T-helper 17 cell (primary cell): ENCODE data around the gene SLC22A31. TPM values are rescaled to one million over a fixed set of nuclear protein-coding genes. Genes with fewer than 3 reads are reported as not detected.
"Not testable (repeated sequence)": the region's sequence is repeated elsewhere in the genome, so short reads cannot be mapped to it uniquely, and the experiment has no call there.

Experiments used
- ATAC-seq: fragments of 150-1000 bp; cut with Tn5 transposase; 2 replicates; pipeline ENCODE4 v1.10.0; 2021; ENCODE audit warnings: mild to moderate bottlenecking, moderate library complexity
- DNase-seq, 3 donors: peaks; one replicate each; pipeline versions ENCODE4 v3.0.0 to v3.0.0-alpha.2; 2020 to 2021
- H3K9me3 ChIP-seq: one replicate; pipeline ENCODE4 v1.7.0; 2013; ENCODE audit warnings: low read length, mild to moderate bottlenecking; ENCODE audit not compliant: control insufficient read depth, poor library complexity, severe bottlenecking
- H3K27ac Mint-ChIP-seq: one replicate; pipeline ENCODE4 v1.8.0; 2022; ENCODE audit warnings: mild to moderate bottlenecking, moderate library complexity, mixed read lengths
- H3K27me3 Mint-ChIP-seq: one replicate; pipeline ENCODE4 v1.8.0; 2022; ENCODE audit warnings: mixed read lengths
- H3K36me3 Mint-ChIP-seq: one replicate; pipeline ENCODE4 v1.8.0; 2022; ENCODE audit warnings: low read depth, mixed read lengths
- H3K4me1 Mint-ChIP-seq: one replicate; pipeline ENCODE4 v1.8.0; 2022; ENCODE audit warnings: mild to moderate bottlenecking, mixed read lengths
- H3K4me3 Mint-ChIP-seq: one replicate; pipeline ENCODE4 v1.8.0; 2022; ENCODE audit warnings: mild to moderate bottlenecking, moderate library complexity, mixed read lengths
- total RNA-seq, 4 donors: library from RNA in 2 of 4; stranded (reverse) in 2 of 4; gene quantifications; one replicate each; pipeline ENCODE4 v1.2.3 and lab custom pipeline; 2022 to 2026

SLC22A31 gene
- total RNA-seq, 2 donors from 2014 or later = 0.52 to 0.76 TPM

DNA sequence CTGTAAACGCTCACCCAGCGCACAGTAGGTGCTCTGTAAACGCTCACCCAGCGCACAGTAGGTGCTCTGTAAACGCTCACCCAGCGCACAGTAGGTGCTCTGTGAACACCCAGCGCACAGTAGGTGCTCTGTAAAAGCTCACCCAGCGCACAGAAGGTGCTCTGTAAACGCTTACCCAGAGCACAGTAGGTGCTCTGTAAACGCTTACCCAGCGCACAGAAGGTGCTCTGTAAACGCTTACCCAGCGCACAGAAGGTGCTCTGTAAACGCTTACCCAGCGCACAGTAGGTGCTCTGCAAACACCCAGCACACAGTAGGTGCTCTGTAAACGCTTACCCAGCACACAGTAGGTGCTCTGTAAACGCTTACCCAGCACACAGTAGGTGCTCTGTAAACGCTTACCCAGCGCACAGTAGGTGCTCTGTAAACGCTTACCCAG, 13.7 kb downstream of the SLC22A31 start:
- H3K9me3 ChIP-seq, H3K4me3 Mint-ChIP-seq, H3K4me1 Mint-ChIP-seq, H3K36me3 Mint-ChIP-seq, DNase-seq, ATAC-seq, H3K27me3 Mint-ChIP-seq: not testable (repeated sequence)
- H3K27ac Mint-ChIP-seq = peak overlapping the region; percentile 19

DNA sequence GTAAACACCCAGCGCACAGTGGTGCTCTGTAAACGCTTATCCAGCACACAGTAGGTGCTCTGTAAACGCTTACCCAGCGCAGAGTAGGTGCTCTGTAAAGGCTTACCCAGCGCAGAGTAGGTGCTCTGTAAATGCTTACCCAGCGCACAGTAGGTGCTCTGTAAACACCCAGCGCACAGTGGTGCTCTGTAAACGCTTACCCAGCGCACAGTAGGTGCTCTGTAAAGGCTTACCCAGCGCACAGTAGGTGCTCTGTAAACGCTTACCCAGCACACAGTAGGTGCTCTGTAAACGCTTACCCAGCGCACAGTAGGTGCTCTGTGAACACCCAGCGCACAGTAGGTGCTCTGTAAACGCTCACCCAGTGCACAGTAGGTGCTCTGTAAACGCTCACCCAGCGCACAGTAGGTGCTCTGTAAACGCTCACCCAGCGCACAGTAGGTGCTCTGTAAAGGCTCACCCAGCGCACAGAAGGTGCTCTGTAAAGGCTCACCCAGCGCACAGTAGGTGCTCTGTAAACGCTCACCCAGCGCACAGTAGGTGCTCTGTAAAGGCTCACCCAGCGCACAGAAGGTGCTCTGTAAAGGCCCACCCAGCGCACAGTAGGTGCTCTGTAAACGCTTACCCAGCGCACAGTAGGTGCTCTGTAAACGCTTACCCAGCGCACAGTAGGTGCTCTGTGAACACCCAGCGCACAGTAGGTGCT, 14.3 kb downstream of the SLC22A31 start:
- not testable (repeated sequence) for H3K4me3 Mint-ChIP-seq, ATAC-seq, H3K9me3 ChIP-seq, DNase-seq, H3K36me3 Mint-ChIP-seq, H3K27me3 Mint-ChIP-seq, H3K4me1 Mint-ChIP-seq
- peak overlapping the region; percentile 19 for H3K27ac Mint-ChIP-seq

- H3K36me3 Mint-ChIP-seq = no peaks in the 10 kb centered on the region
- no peaks in the 10 kb centered on the region for H3K9me3 ChIP-seq
- no peak for DNase-seq
- no peaks in the 10 kb centered on the region for H3K27me3 Mint-ChIP-seq
- peaks cover 3% of the 10 kb centered on the region for H3K4me1 Mint-ChIP-seq
- peak overlapping the region; percentile 39 for H3K27ac Mint-ChIP-seq
- no peak overlapping the region for H3K4me3 Mint-ChIP-seq
- peak; percentile 54 for ATAC-seq
Observed at GRCh38 chr16:89184933-89185794, 15.2 kb downstream of the SLC22A31 start.

GRCh38 chr16:89184677-89184932, 15.7 kb downstream of the SLC22A31 start:
- no peaks in the 10 kb centered on the region for H3K9me3 ChIP-seq
- Mint-ChIP-seq H3K4me3 (no peak overlapping the region), H3K27me3 (no peaks in the 10 kb centered on the region), H3K4me1 (peaks cover 3% of the 10 kb centered on the region), H3K36me3 (no peaks in the 10 kb centered on the region), H3K27ac (peak overlapping the region; percentile 39)
- DNase-seq (no peak), ATAC-seq (no peak)

DNA sequence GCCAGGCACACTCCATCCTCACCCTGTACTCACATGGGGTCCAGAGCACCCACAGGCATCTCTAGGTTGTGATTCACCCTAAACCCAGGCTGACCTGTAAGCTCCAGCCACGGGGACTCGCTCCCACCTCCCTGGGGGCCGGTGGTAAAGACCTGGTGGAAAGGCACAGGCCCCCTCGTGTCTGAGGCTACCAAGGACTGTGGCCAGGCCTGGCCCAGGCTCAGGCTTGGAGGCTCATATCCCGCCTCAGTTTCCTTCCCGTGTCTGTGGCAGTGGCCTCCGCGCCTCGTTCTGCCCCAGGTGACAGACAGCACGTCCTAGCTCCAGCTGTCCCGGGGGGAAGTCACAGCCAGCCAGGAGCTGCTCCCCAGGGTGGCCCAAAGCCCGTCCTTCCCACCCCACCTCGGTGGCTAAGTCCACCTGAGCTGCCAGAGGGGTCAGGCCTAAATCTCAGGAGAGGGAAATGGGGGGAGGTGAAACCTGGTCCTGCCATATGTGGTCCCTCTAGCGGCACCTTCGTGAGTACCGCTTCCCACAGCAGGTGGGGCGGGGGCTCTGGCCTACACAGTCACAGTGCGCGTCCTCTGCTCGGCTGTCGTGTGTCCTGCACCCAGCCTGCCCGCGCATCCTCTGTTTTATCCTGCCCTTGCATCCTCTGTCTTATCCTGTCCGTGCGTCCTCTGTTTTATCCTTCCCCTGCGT, 16.2 kb downstream of the SLC22A31 start:
- Mint-ChIP-seq H3K4me1 (peaks cover 3% of the 10 kb centered on the region), H3K36me3 (no peaks in the 10 kb centered on the region), H3K27ac (peak overlapping the region; percentile 39), H3K27me3 (no peaks in the 10 kb centered on the region), H3K4me3 (peak overlapping the region; percentile 41)
- DNase-seq (no peak), ATAC-seq (no peak)
- no peaks in the 10 kb centered on the region for H3K9me3 ChIP-seq

GRCh38 chr16:89183463-89183862, 16.9 kb downstream of the SLC22A31 start:
- no peaks in the 10 kb centered on the region for H3K9me3 ChIP-seq
- DNase-seq (no peak), ATAC-seq (no peak)
- no peaks in the 10 kb centered on the region for H3K36me3 Mint-ChIP-seq
- no peaks in the 10 kb centered on the region for H3K27me3 Mint-ChIP-seq
- peak overlapping the region; percentile 47 for H3K4me3 Mint-ChIP-seq
- peaks cover 3% of the 10 kb centered on the region for H3K4me1 Mint-ChIP-seq
- no peak overlapping the region for H3K27ac Mint-ChIP-seq

GRCh38 chr16:89179656-89180315, 20.6 kb downstream of the SLC22A31 start:
- H3K27ac Mint-ChIP-seq = no peak overlapping the region
- H3K4me3 Mint-ChIP-seq = no peak overlapping the region
- DNase-seq (no peak), ATAC-seq (no peak)
- no peaks in the 10 kb centered on the region for H3K36me3 Mint-ChIP-seq
- peaks cover 4% of the 10 kb centered on the region for H3K4me1 Mint-ChIP-seq
- H3K9me3 ChIP-seq = no peaks in the 10 kb centered on the region
- H3K27me3 Mint-ChIP-seq = no peaks in the 10 kb centered on the region

GRCh38 chr16:89179148-89179484, 21.2 kb downstream of the SLC22A31 start:
- ATAC-seq (no peak), DNase-seq (no peak)
- Mint-ChIP-seq H3K4me1 (peaks cover 4% of the 10 kb centered on the region), H3K36me3 (no peaks in the 10 kb centered on the region), H3K27ac (no peak overlapping the region), H3K27me3 (no peaks in the 10 kb centered on the region), H3K4me3 (no peak overlapping the region)
- no peaks in the 10 kb centered on the region for H3K9me3 ChIP-seq

- DNase-seq (no peak), ATAC-seq (no peak)
- no peak overlapping the region for H3K4me3 Mint-ChIP-seq
Observed at GRCh38 chr16:89178453-89179147, 21.7 kb downstream of the SLC22A31 start.

DNA sequence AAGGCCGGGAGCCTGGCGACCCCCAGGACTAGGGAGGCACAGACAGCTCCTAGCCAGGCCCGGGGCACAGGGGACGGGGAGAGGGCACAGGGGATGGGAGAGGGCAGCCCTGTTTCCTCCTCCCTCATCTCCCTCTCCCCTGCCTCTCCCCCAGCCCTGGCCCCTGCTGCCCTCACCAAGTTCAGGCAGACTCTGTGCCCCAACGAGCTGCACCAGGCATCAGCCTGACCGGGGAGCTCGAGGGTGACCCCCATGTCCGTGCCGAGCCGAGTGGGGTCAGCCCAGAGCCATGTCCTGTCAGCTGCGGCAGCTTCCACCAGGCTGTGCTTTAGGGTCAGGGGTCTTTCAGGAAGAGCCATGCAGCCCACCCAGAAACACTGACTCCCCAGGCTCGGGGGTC, 22.8 kb downstream of the SLC22A31 start:
- no peak overlapping the region for H3K27ac Mint-ChIP-seq
- peaks cover 5% of the 10 kb centered on the region for H3K4me1 Mint-ChIP-seq
- no peak for DNase-seq
- H3K9me3 ChIP-seq = no peaks in the 10 kb centered on the region
- ATAC-seq = no peak
- no peak overlapping the region for H3K4me3 Mint-ChIP-seq
- H3K27me3 Mint-ChIP-seq = no peaks in the 10 kb centered on the region
- H3K36me3 Mint-ChIP-seq = no peaks in the 10 kb centered on the region

More at GRCh38 chr16:89178453-89179147, 21.7 kb downstream of the SLC22A31 start:
- Mint-ChIP-seq H3K36me3 (no peaks in the 10 kb centered on the region), H3K27ac (no peak overlapping the region), H3K4me1 (peaks cover 4% of the 10 kb centered on the region), H3K27me3 (no peaks in the 10 kb centered on the region)
- H3K9me3 ChIP-seq = no peaks in the 10 kb centered on the region

- H3K9me3 ChIP-seq = no peaks in the 10 kb centered on the region
- Mint-ChIP-seq H3K27me3 (no peaks in the 10 kb centered on the region), H3K36me3 (no peaks in the 10 kb centered on the region), H3K27ac (no peak overlapping the region), H3K4me3 (no peak overlapping the region), H3K4me1 (peaks cover 5% of the 10 kb centered on the region)
- ATAC-seq = no peak
- no peak for DNase-seq
Observed at GRCh38 chr16:89176717-89177116, 23.6 kb downstream of the SLC22A31 start.

- no peak overlapping the region for H3K4me3 Mint-ChIP-seq
- no peak overlapping the region for H3K27ac Mint-ChIP-seq
- no peaks in the 10 kb centered on the region for H3K36me3 Mint-ChIP-seq
- no peak for DNase-seq
- no peaks in the 10 kb centered on the region for H3K9me3 ChIP-seq
- H3K4me1 Mint-ChIP-seq = peaks cover 4% of the 10 kb centered on the region
- H3K27me3 Mint-ChIP-seq = no peaks in the 10 kb centered on the region
- ATAC-seq = no peak
Observed at GRCh38 chr16:89176147-89176690, 24.1 kb downstream of the SLC22A31 start.
